Activated CD4-positive, alpha-beta T cell treated with anti-CD3 and anti-CD28 coated beads, Interleukin-2, amount 50 U/mL, for 24 hours (primary cell): Measurements from ENCODE around the gene PSG1.
"Not testable (repeated sequence)": the region's sequence is repeated elsewhere in the genome, so short reads cannot be mapped to it uniquely, and the experiment has no call there.

Experiments
- DNase-seq, 2 donors: peaks; one replicate each; pipeline ENCODE4 v3.0.0-alpha.2; 2020; ENCODE audit warnings: low read depth in 1 of 2, low spot score in 1 of 2

Gene PSG1

GRCh38 chr19:42879613-42880012, at the start of gene PSG1:
TSS of gene PSG1 (minus strand) at chr19:42879713. CDS start at chr19:42879581, 132 bp downstream.
- DNase-seq: no peak

DNA sequence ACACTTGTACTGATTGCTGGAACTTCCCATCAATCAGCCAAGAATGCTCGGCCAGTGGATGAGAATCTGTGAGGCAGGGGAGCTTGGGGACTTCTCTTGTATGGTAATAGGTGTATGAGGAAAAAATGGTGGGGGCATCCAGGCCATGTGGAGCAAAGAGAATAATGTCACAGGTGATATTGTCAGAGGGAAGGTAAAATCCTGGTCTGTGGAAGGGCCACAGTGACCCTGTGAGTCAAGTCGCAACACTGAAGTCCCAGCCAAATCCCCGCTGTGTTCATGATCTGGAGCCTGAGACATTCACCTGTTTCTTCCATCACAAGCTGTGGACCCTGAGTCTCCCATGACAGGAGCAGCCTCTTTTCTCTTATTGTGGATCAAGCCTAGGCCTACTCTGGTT, 49.4 kb upstream of the PSG1 start:
- DNase-seq: no peak

GRCh38 chr19:42926781-42927180, 47.3 kb upstream of the PSG1 start:
- DNase-seq: no peak

DNA sequence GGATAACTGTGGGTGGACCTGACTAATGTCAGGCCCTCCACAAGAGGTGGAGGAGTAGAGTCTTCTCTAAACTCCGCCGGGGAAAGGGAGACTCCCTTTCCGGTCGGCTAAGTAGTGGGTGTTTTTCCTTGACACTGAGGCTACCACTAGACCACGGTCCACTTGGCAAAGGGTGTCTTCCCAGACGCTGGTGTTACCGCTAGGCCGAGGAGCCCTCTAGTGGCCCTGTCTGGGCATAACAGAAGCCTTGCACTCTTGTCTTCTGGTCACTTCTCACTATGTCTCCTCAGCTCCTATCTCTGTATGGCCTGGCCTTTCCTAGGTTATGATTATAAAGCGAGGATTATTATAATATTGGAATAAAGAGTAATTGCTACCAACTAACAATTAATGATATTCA, 43.6 kb upstream of the PSG1 start:
- DNase-seq: not testable (repeated sequence)

DNA sequence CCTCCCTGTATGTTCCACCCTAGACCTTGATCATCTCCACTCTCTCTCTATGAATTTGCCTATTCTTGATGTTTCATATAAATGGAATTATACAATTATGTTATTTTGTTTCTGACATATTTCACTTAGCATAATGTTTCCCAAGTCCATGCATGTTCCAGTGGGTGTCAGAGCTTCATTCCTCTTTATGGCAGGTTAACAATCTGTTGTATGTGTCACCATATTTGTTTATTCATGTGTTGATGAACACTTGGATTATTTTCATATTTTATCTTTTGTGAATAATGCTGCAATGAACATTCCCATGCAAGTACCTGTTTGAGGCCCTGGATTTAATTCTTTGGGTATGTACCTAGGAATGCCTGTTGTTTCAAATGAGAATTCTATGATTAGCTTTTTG, 41.5 kb upstream of the PSG1 start:
- not testable (repeated sequence) for DNase-seq

GRCh38 chr19:42919757-42920079, 40.2 kb upstream of the PSG1 start:
- DNase-seq: no peak

- DNase-seq: not testable (repeated sequence)
Measured at GRCh38 chr19:42919070-42919756, 39.7 kb upstream of the PSG1 start.

DNA sequence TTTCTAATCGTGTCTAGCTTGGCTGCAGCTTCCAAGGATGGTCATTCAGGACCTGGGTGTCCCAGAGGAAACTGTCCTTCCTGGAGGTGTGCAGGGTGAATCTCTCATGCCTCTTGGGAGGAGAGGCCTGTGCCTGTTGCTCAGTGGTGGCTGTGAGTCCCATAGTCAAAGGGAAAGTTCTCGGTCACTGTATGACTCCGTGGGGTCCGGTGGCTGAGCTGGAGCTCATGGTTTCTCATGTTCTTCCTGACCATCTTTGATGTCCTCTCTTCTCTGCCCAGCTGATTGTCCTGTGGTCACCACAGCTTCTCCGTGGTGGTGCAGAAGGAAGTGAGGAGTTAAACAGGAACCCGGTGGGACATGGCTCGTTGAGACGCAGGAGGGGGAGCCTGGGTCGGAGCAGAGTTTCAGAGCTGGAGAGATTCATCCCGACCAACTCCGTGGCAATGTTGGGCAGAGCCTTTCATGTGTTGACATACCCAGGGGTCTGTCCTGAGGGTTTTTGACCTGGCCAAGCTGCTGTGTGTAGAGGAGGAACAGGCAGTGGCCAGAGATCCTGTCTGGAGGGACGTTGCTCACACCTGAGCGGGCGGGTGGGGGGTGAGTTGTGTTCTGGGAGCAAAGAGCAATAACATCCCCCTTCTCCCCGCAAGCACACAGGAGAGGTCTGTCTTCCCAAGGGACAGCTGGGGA, 39.0 kb upstream of the PSG1 start:
- DNase-seq: not testable (repeated sequence)

- not testable (repeated sequence) for DNase-seq
Measured at GRCh38 chr19:42917634-42918033, 38.1 kb upstream of the PSG1 start, which contains the start of gene PSG6. TSS of gene PSG6 (minus strand) at chr19:42917894. CDS start at chr19:42917792, 102 bp downstream.

GRCh38 chr19:42916931-42917330, 37.4 kb upstream of the PSG1 start:
- DNase-seq: not testable (repeated sequence)

DNA sequence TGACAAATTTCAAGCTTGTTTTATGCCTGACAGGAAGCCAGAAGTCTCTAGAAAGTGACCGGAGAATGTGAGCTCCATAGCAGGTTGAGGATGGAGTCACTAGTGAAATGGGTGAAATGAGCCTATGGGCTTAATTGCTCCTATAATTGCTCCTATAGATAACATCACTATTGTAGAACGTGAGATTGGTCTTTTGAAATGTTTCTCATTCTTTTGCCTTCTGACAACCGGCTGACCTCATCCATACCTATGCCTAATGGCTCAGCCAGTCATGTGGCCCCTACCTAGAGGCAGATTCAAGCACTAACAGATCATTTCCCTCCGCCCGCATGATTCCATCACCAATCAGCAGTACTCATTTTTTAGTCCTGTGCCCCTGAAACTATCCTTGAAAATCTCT, 34.0 kb upstream of the PSG1 start:
- not testable (repeated sequence) for DNase-seq

DNA sequence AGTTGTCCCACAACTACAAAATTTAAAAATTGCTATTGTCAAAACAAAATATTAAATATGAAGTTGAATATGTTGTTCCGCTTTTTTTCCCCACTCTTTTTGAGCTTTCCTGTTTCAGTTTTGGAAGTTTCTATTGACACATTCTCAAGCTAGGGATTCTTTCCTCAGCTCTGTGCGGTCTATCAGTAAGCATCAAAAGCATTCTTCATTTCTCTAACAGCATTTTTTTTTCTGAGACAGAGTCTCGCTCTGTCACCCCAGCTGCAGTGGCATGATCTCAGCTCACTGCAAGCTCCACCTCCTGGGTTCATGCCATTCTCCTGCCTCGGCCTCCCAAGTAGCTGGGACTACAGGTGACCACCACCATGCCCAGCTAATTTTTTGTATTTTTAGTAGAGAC, 33.4 kb upstream of the PSG1 start:
- not testable (repeated sequence) for DNase-seq

- DNase-seq: not testable (repeated sequence)
Measured at GRCh38 chr19:42911731-42912130, 32.2 kb upstream of the PSG1 start.

DNA sequence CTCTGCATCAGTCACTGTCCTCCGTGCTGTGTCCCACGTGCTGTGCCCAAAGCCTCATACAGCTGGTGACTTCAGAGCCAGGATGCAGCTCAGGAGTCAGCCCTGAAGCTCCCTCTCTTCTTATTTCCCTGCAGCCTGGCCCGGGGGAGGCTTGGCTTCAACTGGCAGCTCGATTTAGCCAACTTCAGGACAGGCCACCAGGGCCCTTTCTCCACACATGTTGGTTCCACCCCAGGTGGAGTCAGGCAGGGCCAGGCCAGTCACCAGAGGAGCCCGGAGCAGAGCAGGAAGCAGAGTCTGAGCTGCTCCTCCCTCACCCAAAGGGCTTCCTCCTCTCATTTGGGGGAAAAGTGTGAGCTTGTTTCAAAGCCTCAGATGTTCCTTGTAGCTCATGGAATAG, 26.6 kb upstream of the PSG1 start:
- not testable (repeated sequence) for DNase-seq

DNA sequence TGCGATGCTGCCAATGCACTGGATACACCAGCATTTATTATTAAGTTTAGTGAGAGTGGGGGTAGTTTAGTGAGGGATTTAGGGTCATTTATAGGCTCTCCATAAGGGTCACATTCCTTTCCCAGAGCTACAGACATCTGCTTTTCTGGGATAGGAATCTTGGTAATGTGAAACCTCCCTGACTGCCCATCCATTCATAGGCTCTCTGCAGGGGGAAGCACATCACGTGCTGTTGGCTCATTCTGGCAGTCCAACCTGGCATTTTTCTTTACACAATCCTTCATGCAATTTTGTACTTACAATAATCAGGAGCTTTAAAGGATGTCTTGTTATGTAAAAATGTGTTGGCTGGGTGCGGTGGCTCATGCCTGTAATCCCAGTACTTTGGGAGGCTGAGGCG, 21.0 kb upstream of the PSG1 start:
- not testable (repeated sequence) for DNase-seq

GRCh38 chr19:42899674-42900073, 20.2 kb upstream of the PSG1 start:
- not testable (repeated sequence) for DNase-seq

- DNase-seq: not testable (repeated sequence)
Measured at GRCh38 chr19:42899110-42899509, 19.6 kb upstream of the PSG1 start.

DNA sequence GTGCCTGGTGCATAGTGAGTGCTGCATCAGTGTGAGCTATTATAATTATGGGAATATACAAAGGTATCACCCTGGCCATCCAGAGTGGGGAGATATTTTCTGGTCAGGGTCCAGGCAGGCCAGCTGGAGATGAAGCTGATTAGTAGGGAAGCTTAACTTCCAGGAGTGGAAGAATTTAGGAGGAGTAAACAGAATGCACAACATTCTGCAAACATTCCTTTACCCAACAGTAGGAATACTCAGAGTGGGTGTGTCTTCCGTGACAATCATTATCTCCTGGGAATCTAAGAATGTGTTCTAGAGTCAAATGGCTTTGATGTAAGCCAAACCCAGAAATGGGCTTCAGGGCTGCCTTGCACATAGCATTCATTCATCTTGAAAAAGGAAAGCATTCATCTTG, 19.1 kb upstream of the PSG1 start:
- not testable (repeated sequence) for DNase-seq

- not testable (repeated sequence) for DNase-seq
Measured at GRCh38 chr19:42897729-42898128, 18.2 kb upstream of the PSG1 start.

DNA sequence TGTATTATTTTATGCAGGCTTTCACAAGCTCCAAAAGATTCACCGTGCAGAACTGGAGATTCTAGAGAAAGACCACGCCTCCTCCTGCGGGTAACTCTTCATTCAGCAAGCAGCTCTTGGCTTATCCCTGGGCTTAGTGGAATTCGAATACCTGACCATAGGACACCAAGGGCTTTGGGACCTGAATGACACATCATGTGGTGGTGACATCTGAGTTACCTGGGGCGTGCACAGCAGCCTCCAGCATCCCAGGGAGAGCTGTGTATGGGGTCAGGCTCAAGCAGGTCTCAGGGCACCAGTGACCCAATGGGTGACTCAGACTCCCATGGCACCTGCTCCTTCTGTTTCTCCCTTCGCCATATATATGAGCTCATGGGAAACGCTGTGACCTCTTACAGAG, 10.9 kb upstream of the PSG1 start:
- DNase-seq: not testable (repeated sequence)

DNA sequence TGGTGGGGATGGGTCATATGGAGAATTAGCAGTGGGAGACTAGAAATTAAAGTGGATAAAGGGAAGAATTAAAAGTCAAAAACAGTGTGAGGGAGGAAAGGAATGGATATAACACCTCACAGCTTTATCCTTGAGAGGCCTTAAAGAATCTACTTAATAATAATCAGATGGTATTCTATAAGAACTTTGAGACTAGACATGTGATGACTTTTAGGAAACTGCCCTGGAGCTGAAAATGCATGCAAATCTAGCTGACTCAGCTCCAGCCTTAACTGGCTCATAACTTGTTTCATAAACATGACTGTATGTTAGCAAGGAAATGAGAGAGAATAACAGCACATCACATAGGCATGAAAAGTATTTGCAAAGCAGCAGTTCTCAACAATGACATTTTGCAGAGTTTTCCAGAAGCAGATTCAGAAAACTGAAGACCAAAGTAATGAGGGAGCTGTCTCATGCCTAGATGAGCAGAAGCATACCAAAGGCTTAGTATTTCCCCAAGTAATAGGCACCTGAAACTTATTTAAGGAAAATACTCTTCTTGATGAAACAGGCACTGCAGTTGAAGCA, 8.4 kb upstream of the PSG1 start:
- not testable (repeated sequence) for DNase-seq

- DNase-seq: not testable (repeated sequence)
Measured at GRCh38 chr19:42882730-42883129, 3.2 kb upstream of the PSG1 start.
